Osteoblast (primary cell): Measurements from ENCODE around the gene KRT82. TPM values are rescaled to one million over a fixed set of nuclear protein-coding genes. Genes with fewer than 3 reads are reported as not detected.
"Not testable (repeated sequence)": the region's sequence is repeated elsewhere in the genome, so short reads cannot be mapped to it uniquely, and the experiment has no call there.

Source experiments
- DNase-seq: peaks from one replicate; pipeline ENCODE4 v3.0.0; 2011; ENCODE audit warnings: low spot score, mixed read lengths; ENCODE audit not compliant: insufficient read length; ENCODE audit errors: missing footprints
- H2AFZ ChIP-seq: 2 replicates; pipeline ENCODE4 v1.6.0; 2011; ENCODE audit warnings: mild to moderate bottlenecking, low read length
- H3K27ac ChIP-seq: 2 replicates; pipeline ENCODE4 v1.5.1; 2011; ENCODE audit warnings: mild to moderate bottlenecking, low read depth, low read length, moderate library complexity
- H3K27me3 ChIP-seq: 2 replicates; pipeline ENCODE4 v1.6.0; 2012; ENCODE audit warnings: mild to moderate bottlenecking, control low read depth, inconsistent platforms, low read length, moderate library complexity; ENCODE audit not compliant: insufficient read depth
- H3K36me3 ChIP-seq: 2 replicates; pipeline ENCODE4 v1.5.1; 2011; ENCODE audit warnings: mild to moderate bottlenecking, low read length, control low read depth, moderate library complexity; ENCODE audit not compliant: insufficient read depth
- H3K4me1 ChIP-seq: 2 replicates; pipeline ENCODE4 v1.5.1; 2011; ENCODE audit warnings: mild to moderate bottlenecking, low read length, control low read depth, moderate library complexity; ENCODE audit not compliant: insufficient read depth
- H3K4me2 ChIP-seq: 2 replicates; pipeline ENCODE4 v1.6.0; 2011; ENCODE audit warnings: mild to moderate bottlenecking, low read length; ENCODE audit not compliant: insufficient read depth
- H3K4me3 ChIP-seq: fragments of 200-600 bp; sonication (generic); 3 replicates; pipeline ENCODE4 v1.5.1; 2012; ENCODE audit warnings: mild to moderate bottlenecking, low read length, inconsistent platforms; ENCODE audit not compliant: insufficient read depth
- H3K79me2 ChIP-seq: 2 replicates; pipeline ENCODE4 v1.6.0; 2012; ENCODE audit warnings: mild to moderate bottlenecking, low read length, control low read depth, inconsistent platforms; ENCODE audit not compliant: insufficient read depth
- H3K9me3 ChIP-seq: 2 replicates; pipeline ENCODE4 v1.5.1; 2011; ENCODE audit warnings: low read depth, low read length, control low read depth
- H4K20me1 ChIP-seq: 2 replicates; pipeline ENCODE4 v1.6.0; 2012; ENCODE audit warnings: mild to moderate bottlenecking, low read length, control low read depth; ENCODE audit not compliant: insufficient read depth
- CTCF ChIP-seq: IDR thresholded peaks from 2 replicates; pipeline ENCODE4 v1.5.1; 2011; ENCODE audit warnings: mild to moderate bottlenecking, low read depth, low read length, moderate library complexity; ENCODE audit errors: extremely low read depth
- total RNA-seq: library from RNA; depleted of rRNA; stranded (reverse); fragments of >200 nt; gene quantifications from 2 replicates; pipeline ENCODE4 v1.2.3, GENCODE V29; 2012

The KRT82 gene
- total RNA-seq, 1 donor = not detected

- Histone ChIP-seq H3K36me3 (no peaks in the 10 kb centered on the region), H3K4me1 (peaks cover 4% of the 10 kb centered on the region), H4K20me1 (no peaks in the 10 kb centered on the region), H3K4me3 (no peak overlapping the region), H3K79me2 (no peaks in the 10 kb centered on the region), H3K27me3 (no peaks in the 10 kb centered on the region), H3K9me3 (no peaks in the 10 kb centered on the region), H3K4me2 (no peak overlapping the region), H2AFZ (no peak overlapping the region), H3K27ac (no peak overlapping the region)
- no peak for DNase-seq
- TF ChIP-seq CTCF = no peak
Measured at GRCh38 chr12:52414936-52415335, 8.8 kb upstream of the KRT82 start.

GRCh38 chr12:52413782-52414345, 7.7 kb upstream of the KRT82 start:
- no peak overlapping the region for H2AFZ ChIP-seq
- no peaks in the 10 kb centered on the region for H3K36me3 ChIP-seq
- TF ChIP-seq CTCF = no peak
- no peak overlapping the region for H3K27ac ChIP-seq
- DNase-seq = no peak
- no peaks in the 10 kb centered on the region for H3K9me3 ChIP-seq
- no peaks in the 10 kb centered on the region for H4K20me1 ChIP-seq
- no peak overlapping the region for H3K4me2 ChIP-seq
- no peaks in the 10 kb centered on the region for H3K79me2 ChIP-seq
- peaks cover 4% of the 10 kb centered on the region for H3K4me1 ChIP-seq
- no peak overlapping the region for H3K4me3 ChIP-seq
- no peaks in the 10 kb centered on the region for H3K27me3 ChIP-seq

- H2AFZ ChIP-seq = no peak overlapping the region
- no peaks in the 10 kb centered on the region for H4K20me1 ChIP-seq
- H3K36me3 ChIP-seq = no peaks in the 10 kb centered on the region
- H3K4me3 ChIP-seq = no peak overlapping the region
- H3K4me1 ChIP-seq = peaks cover 4% of the 10 kb centered on the region
- TF ChIP-seq CTCF = no peak
- H3K79me2 ChIP-seq = no peaks in the 10 kb centered on the region
- no peak overlapping the region for H3K27ac ChIP-seq
- no peak for DNase-seq
- no peak overlapping the region for H3K4me2 ChIP-seq
- H3K27me3 ChIP-seq = peaks cover 4% of the 10 kb centered on the region
- H3K9me3 ChIP-seq = no peaks in the 10 kb centered on the region
Measured at GRCh38 chr12:52413202-52413601, 7.1 kb upstream of the KRT82 start.

GRCh38 chr12:52411815-52412214, 5.7 kb upstream of the KRT82 start:
- peaks cover 4% of the 10 kb centered on the region for H3K4me1 ChIP-seq
- H2AFZ ChIP-seq = no peak overlapping the region
- H3K79me2 ChIP-seq = no peaks in the 10 kb centered on the region
- H3K4me3 ChIP-seq = no peak overlapping the region
- DNase-seq = no peak
- H3K9me3 ChIP-seq = no peaks in the 10 kb centered on the region
- H3K27me3 ChIP-seq = peaks cover 13% of the 10 kb centered on the region
- H3K4me2 ChIP-seq = no peak overlapping the region
- no peaks in the 10 kb centered on the region for H4K20me1 ChIP-seq
- no peaks in the 10 kb centered on the region for H3K36me3 ChIP-seq
- TF ChIP-seq CTCF = no peak
- H3K27ac ChIP-seq = no peak overlapping the region

- H3K4me1 ChIP-seq, H3K9me3 ChIP-seq, H3K4me3 ChIP-seq, DNase-seq, H3K79me2 ChIP-seq, H2AFZ ChIP-seq, H3K27ac ChIP-seq, H3K4me2 ChIP-seq, H4K20me1 ChIP-seq, H3K36me3 ChIP-seq: not testable (repeated sequence)
- peaks cover 13% of the 10 kb centered on the region for H3K27me3 ChIP-seq
Measured at GRCh38 chr12:52410589-52411248, 4.6 kb upstream of the KRT82 start.
